SKM-1 treated with dmso at 0.1 percent for 144 hours (cell line): ENCODE measurements around the gene PICALM.
A peak's percentile ranks its signal among the peaks of the same experiment; 100 is the strongest.
"Not testable (repeated sequence)": the region's sequence is repeated elsewhere in the genome, so short reads cannot be mapped to it uniquely, and the experiment has no call there.

Source experiments
- DNase-seq: peaks from one replicate; lab custom pipeline; 2025; ENCODE audit not compliant: unreplicated experiment; lab: John Stamatoyannopoulos, UW

The PICALM gene

GRCh38 chr11:86068951-86069407 lies at the start of gene PICALM:
Gene PICALM (minus strand): TSS chr11:86069084. CDS start chr11:86068780, 304 bp downstream.
- peak; percentile 98 for DNase-seq

- no peak for DNase-seq
Measured at GRCh38 chr11:86118253-86118652, 49.4 kb upstream of the PICALM start.

- no peak for DNase-seq
Measured at GRCh38 chr11:86117712-86118063, 48.8 kb upstream of the PICALM start.

- no peak for DNase-seq
Measured at GRCh38 chr11:86117001-86117711, 48.3 kb upstream of the PICALM start.

- no peak for DNase-seq
Measured at GRCh38 chr11:86116386-86116726, 47.5 kb upstream of the PICALM start.

GRCh38 chr11:86115542-86116385 lies 46.9 kb upstream of the PICALM start:
- DNase-seq: no peak

- no peak for DNase-seq
Measured at GRCh38 chr11:86108890-86109638, 40.2 kb upstream of the PICALM start.

- DNase-seq: no peak
Measured at GRCh38 chr11:86108191-86108590, 39.3 kb upstream of the PICALM start.

- DNase-seq: no peak
Measured at GRCh38 chr11:86106916-86107315, 38.0 kb upstream of the PICALM start.

GRCh38 chr11:86106031-86106430 lies 37.1 kb upstream of the PICALM start:
- DNase-seq: not testable (repeated sequence)

GRCh38 chr11:86105601-86106000 lies 36.7 kb upstream of the PICALM start:
- not testable (repeated sequence) for DNase-seq

- no peak for DNase-seq
Measured at GRCh38 chr11:86103808-86104207, 34.9 kb upstream of the PICALM start.

GRCh38 chr11:86101941-86102407 lies 33.1 kb upstream of the PICALM start:
- DNase-seq: no peak

- no peak for DNase-seq
Measured at GRCh38 chr11:86101493-86101892, 32.6 kb upstream of the PICALM start.

GRCh38 chr11:86099874-86100273 lies 31.0 kb upstream of the PICALM start:
- DNase-seq: no peak

- DNase-seq: peak; percentile 38
Measured at GRCh38 chr11:86097980-86098379, 29.1 kb upstream of the PICALM start.

GRCh38 chr11:86091566-86091965 lies 22.7 kb upstream of the PICALM start:
- no peak for DNase-seq

- DNase-seq: no peak
Measured at GRCh38 chr11:86091086-86091485, 22.2 kb upstream of the PICALM start.

- no peak for DNase-seq
Measured at GRCh38 chr11:86089659-86090058, 20.8 kb upstream of the PICALM start.

GRCh38 chr11:86087688-86088087 lies 18.8 kb upstream of the PICALM start:
- DNase-seq: not testable (repeated sequence)

- DNase-seq: no peak
Measured at GRCh38 chr11:86087256-86087655, 18.4 kb upstream of the PICALM start.
